ENCODE results near the gene KANSL1.

Gene KANSL1

DNA sequence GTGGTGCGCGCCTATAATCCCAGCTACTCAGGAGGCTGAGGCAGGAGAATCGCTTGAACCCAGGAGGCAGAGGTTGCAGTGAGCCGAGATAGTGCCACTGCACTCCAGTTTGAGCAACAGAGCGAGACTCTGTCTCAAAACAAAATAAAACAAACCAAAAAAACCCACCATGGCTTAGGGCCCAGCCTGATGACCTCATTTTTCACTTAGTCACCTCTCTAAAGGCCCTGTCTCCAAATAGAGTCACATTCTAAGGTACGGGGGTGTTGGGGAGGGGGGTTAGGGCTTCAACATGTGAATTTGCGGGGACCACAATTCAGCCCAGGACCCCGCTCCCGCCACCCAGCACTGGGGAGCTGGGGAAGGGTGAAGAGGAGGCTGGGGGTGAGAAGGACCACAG lies 195.6 kb downstream of the KANSL1 start:
- Histone ChIP-seq H3K4me3 (ENCODE audit: low read length in 2 of 2) (no peak overlapping the region), H3K4me1 (ENCODE audit: control insufficient read depth, insufficient read depth, low read length) (peaks cover under 1% of the 10 kb centered on the region), H3K27ac (ENCODE audit: low read length) (no peak overlapping the region), H3K9ac (ENCODE audit: low read length in 2 of 2) (no peak overlapping the region), H3K9me3 (ENCODE audit: control insufficient read depth in 2 of 2, low read length in 2 of 2) (no peaks in the 10 kb centered on the region), H3K27me3 (ENCODE audit: control insufficient read depth in 1 of 2, insufficient read depth in 2 of 2, low read length in 2 of 2) (no peaks in the 10 kb centered on the region), H3K36me3 (ENCODE audit: control insufficient read depth in 2 of 2, insufficient read depth in 2 of 2, low read length in 2 of 2) (no peaks in the 10 kb centered on the region)

- Histone ChIP-seq H3K27ac (ENCODE audit: low read length) (no peak overlapping the region), H3K9me3 (ENCODE audit: control insufficient read depth in 2 of 2, low read length in 2 of 2) (no peaks in the 10 kb centered on the region), H3K9ac (ENCODE audit: low read length in 2 of 2) (no peak overlapping the region), H3K36me3 (ENCODE audit: control insufficient read depth in 2 of 2, insufficient read depth in 2 of 2, low read length in 2 of 2) (no peaks in the 10 kb centered on the region), H3K27me3 (ENCODE audit: control insufficient read depth in 1 of 2, insufficient read depth in 2 of 2, low read length in 2 of 2) (no peaks in the 10 kb centered on the region), H3K4me3 (ENCODE audit: low read length in 2 of 2) (no peak overlapping the region), H3K4me1 (ENCODE audit: control insufficient read depth, insufficient read depth, low read length) (no peaks in the 10 kb centered on the region)
Observed at GRCh38 chr17:45997166-45997565, 196.1 kb downstream of the KANSL1 start.

- H3K9ac ChIP-seq (ENCODE audit: low read length in 2 of 2) = no peak overlapping the region
- H3K9me3 ChIP-seq (ENCODE audit: control insufficient read depth in 2 of 2, low read length in 2 of 2) = no peaks in the 10 kb centered on the region
- H3K4me1 ChIP-seq (ENCODE audit: control insufficient read depth, insufficient read depth, low read length) = no peaks in the 10 kb centered on the region
- no peak overlapping the region for H3K27ac ChIP-seq (ENCODE audit: low read length)
- no peaks in the 10 kb centered on the region for H3K36me3 ChIP-seq (ENCODE audit: control insufficient read depth in 2 of 2, insufficient read depth in 2 of 2, low read length in 2 of 2)
- no peak overlapping the region for H3K4me3 ChIP-seq (ENCODE audit: low read length in 2 of 2)
- H3K27me3 ChIP-seq (ENCODE audit: control insufficient read depth in 1 of 2, insufficient read depth in 2 of 2, low read length in 2 of 2) = no peaks in the 10 kb centered on the region
Observed at GRCh38 chr17:45996282-45996937, 196.8 kb downstream of the KANSL1 start.

GRCh38 chr17:45995627-45996270 lies 197.5 kb downstream of the KANSL1 start:
- Histone ChIP-seq H3K4me1 (ENCODE audit: control insufficient read depth, insufficient read depth, low read length) (no peaks in the 10 kb centered on the region), H3K9me3 (ENCODE audit: control insufficient read depth in 2 of 2, low read length in 2 of 2) (no peaks in the 10 kb centered on the region), H3K27ac (ENCODE audit: low read length) (no peak overlapping the region), H3K27me3 (ENCODE audit: control insufficient read depth in 1 of 2, insufficient read depth in 2 of 2, low read length in 2 of 2) (no peaks in the 10 kb centered on the region), H3K4me3 (ENCODE audit: low read length in 2 of 2) (no peak overlapping the region), H3K9ac (ENCODE audit: low read length in 2 of 2) (no peak overlapping the region), H3K36me3 (ENCODE audit: control insufficient read depth in 2 of 2, insufficient read depth in 2 of 2, low read length in 2 of 2) (no peaks in the 10 kb centered on the region)

DNA sequence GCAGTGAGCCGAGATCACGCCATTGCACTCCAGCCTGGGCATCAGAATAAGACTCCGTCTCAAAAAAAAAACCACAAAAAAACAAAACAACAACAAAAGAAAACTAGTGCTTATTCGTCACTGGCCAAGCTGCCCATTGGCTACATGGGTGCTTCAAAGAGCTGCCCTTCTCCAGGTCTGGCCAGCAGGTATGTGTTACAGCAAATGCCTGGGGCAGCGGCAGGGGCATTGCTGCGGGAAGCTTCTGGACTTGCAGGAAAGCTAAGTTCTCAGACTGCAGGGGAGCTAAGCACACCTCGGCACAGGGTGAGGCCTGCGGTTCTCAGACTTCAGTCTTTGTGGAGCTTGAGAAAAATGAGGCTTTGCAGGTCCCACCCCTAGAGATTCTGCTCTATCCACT lies 198.2 kb downstream of the KANSL1 start:
- Histone ChIP-seq H3K27ac (ENCODE audit: low read length) (no peak overlapping the region), H3K9me3 (ENCODE audit: control insufficient read depth in 2 of 2, low read length in 2 of 2) (no peaks in the 10 kb centered on the region), H3K4me3 (ENCODE audit: low read length in 2 of 2) (no peak overlapping the region), H3K27me3 (ENCODE audit: control insufficient read depth in 1 of 2, insufficient read depth in 2 of 2, low read length in 2 of 2) (no peaks in the 10 kb centered on the region), H3K4me1 (ENCODE audit: control insufficient read depth, insufficient read depth, low read length) (no peaks in the 10 kb centered on the region), H3K9ac (ENCODE audit: low read length in 2 of 2) (no peak overlapping the region), H3K36me3 (ENCODE audit: control insufficient read depth in 2 of 2, insufficient read depth in 2 of 2, low read length in 2 of 2) (no peaks in the 10 kb centered on the region)

GRCh38 chr17:45993962-45994627 lies 199.1 kb downstream of the KANSL1 start:
- no peak overlapping the region for H3K9ac ChIP-seq (ENCODE audit: low read length in 2 of 2)
- H3K27me3 ChIP-seq (ENCODE audit: control insufficient read depth in 1 of 2, insufficient read depth in 2 of 2, low read length in 2 of 2) = no peaks in the 10 kb centered on the region
- H3K4me3 ChIP-seq (ENCODE audit: low read length in 2 of 2) = no peak overlapping the region
- H3K4me1 ChIP-seq (ENCODE audit: control insufficient read depth, insufficient read depth, low read length) = no peaks in the 10 kb centered on the region
- no peak overlapping the region for H3K27ac ChIP-seq (ENCODE audit: low read length)
- H3K9me3 ChIP-seq (ENCODE audit: control insufficient read depth in 2 of 2, low read length in 2 of 2) = no peaks in the 10 kb centered on the region
- H3K36me3 ChIP-seq (ENCODE audit: control insufficient read depth in 2 of 2, insufficient read depth in 2 of 2, low read length in 2 of 2) = no peaks in the 10 kb centered on the region

DNA sequence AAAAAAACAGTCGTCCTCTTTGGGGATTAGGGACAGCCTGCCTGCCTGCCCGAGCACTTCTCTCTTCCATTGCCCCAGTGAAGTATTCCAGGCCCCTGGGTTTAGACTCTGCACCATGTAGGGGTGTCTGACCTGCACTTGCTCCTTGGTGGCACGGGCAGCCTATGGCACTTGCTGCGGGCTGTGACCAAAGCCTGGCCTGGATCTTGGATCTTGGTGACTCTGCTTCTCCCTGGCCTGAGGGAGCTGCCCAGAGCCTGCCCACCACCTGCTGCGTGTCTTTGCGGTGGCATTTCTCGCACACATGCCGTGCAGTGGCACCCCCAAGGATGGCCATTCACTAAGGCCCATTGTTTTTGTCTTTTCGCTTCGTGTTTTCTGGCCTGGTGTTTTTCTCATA lies 200.3 kb downstream of the KANSL1 start:
- Histone ChIP-seq H3K9me3 (ENCODE audit: control insufficient read depth in 2 of 2, low read length in 2 of 2) (no peaks in the 10 kb centered on the region), H3K4me1 (ENCODE audit: control insufficient read depth, insufficient read depth, low read length) (no peaks in the 10 kb centered on the region), H3K9ac (ENCODE audit: low read length in 2 of 2) (no peak overlapping the region), H3K4me3 (ENCODE audit: low read length in 2 of 2) (no peak overlapping the region), H3K36me3 (ENCODE audit: control insufficient read depth in 2 of 2, insufficient read depth in 2 of 2, low read length in 2 of 2) (no peaks in the 10 kb centered on the region), H3K27ac (ENCODE audit: low read length) (no peak overlapping the region), H3K27me3 (ENCODE audit: control insufficient read depth in 1 of 2, insufficient read depth in 2 of 2, low read length in 2 of 2) (no peaks in the 10 kb centered on the region)

DNA sequence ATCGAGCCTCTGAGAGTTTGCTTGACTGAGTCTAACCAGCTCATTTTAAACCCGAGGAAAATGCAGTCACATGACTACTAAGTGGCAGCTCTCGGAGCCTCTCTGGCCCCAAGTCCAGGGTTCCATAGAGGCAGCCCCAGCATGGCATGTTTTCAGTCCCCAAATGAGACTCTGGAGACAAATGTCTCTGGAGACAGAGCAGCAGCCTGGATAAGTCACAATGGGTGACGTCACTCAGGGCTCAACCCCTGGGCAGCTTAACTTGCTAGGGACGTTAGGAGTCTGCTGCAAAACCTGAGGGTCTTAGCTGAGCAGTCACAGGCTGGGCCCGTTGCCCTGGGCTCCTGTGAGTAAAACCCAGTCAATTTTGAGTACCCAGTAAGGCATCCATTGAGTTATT lies 201.1 kb downstream of the KANSL1 start:
- H3K9ac ChIP-seq (ENCODE audit: low read length in 2 of 2) = no peak overlapping the region
- no peaks in the 10 kb centered on the region for H3K36me3 ChIP-seq (ENCODE audit: control insufficient read depth in 2 of 2, insufficient read depth in 2 of 2, low read length in 2 of 2)
- no peaks in the 10 kb centered on the region for H3K9me3 ChIP-seq (ENCODE audit: control insufficient read depth in 2 of 2, low read length in 2 of 2)
- no peaks in the 10 kb centered on the region for H3K27me3 ChIP-seq (ENCODE audit: control insufficient read depth in 1 of 2, insufficient read depth in 2 of 2, low read length in 2 of 2)
- H3K4me1 ChIP-seq (ENCODE audit: control insufficient read depth, insufficient read depth, low read length) = no peaks in the 10 kb centered on the region
- H3K4me3 ChIP-seq (ENCODE audit: low read length in 2 of 2) = no peak overlapping the region
- H3K27ac ChIP-seq (ENCODE audit: low read length) = no peak overlapping the region

- Histone ChIP-seq H3K27me3 (ENCODE audit: control insufficient read depth in 1 of 2, insufficient read depth in 2 of 2, low read length in 2 of 2) (no peaks in the 10 kb centered on the region), H3K27ac (ENCODE audit: low read length) (no peak overlapping the region), H3K36me3 (ENCODE audit: control insufficient read depth in 2 of 2, insufficient read depth in 2 of 2, low read length in 2 of 2) (no peaks in the 10 kb centered on the region), H3K4me1 (ENCODE audit: control insufficient read depth, insufficient read depth, low read length) (no peaks in the 10 kb centered on the region), H3K9ac (ENCODE audit: low read length in 2 of 2) (no peak overlapping the region), H3K4me3 (ENCODE audit: low read length in 2 of 2) (no peak overlapping the region), H3K9me3 (ENCODE audit: control insufficient read depth in 2 of 2, low read length in 2 of 2) (no peaks in the 10 kb centered on the region)
Observed at GRCh38 chr17:45991341-45991740, 201.9 kb downstream of the KANSL1 start.

DNA sequence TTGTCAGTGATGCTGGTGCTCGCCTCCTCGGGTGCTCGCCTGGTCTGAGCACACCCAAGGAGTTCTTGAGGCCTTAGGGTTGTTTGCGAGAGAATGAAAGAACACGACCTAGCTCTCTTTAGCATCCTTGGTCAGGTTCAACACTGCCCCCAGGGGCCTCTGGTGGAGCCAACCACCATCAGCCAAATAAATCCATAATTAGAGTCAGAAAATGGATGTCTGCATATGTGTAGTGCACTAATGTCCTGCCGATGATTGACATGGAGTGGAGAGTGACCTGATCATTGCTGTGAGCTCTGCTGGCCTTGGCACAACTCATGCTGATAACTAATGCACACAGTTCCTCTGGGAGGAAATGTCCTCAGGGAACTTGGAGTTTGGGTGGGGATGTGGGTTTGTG lies 202.3 kb downstream of the KANSL1 start:
- H3K9ac ChIP-seq (ENCODE audit: low read length in 2 of 2) = no peak overlapping the region
- H3K9me3 ChIP-seq (ENCODE audit: control insufficient read depth in 2 of 2, low read length in 2 of 2) = no peaks in the 10 kb centered on the region
- no peaks in the 10 kb centered on the region for H3K27me3 ChIP-seq (ENCODE audit: control insufficient read depth in 1 of 2, insufficient read depth in 2 of 2, low read length in 2 of 2)
- H3K36me3 ChIP-seq (ENCODE audit: control insufficient read depth in 2 of 2, insufficient read depth in 2 of 2, low read length in 2 of 2) = no peaks in the 10 kb centered on the region
- H3K4me1 ChIP-seq (ENCODE audit: control insufficient read depth, insufficient read depth, low read length) = no peaks in the 10 kb centered on the region
- H3K27ac ChIP-seq (ENCODE audit: low read length) = no peak overlapping the region
- no peak overlapping the region for H3K4me3 ChIP-seq (ENCODE audit: low read length in 2 of 2)

GRCh38 chr17:45989759-45990158 lies 203.5 kb downstream of the KANSL1 start:
- H3K27me3 ChIP-seq (ENCODE audit: control insufficient read depth in 1 of 2, insufficient read depth in 2 of 2, low read length in 2 of 2) = no peaks in the 10 kb centered on the region
- no peaks in the 10 kb centered on the region for H3K4me1 ChIP-seq (ENCODE audit: control insufficient read depth, insufficient read depth, low read length)
- H3K36me3 ChIP-seq (ENCODE audit: control insufficient read depth in 2 of 2, insufficient read depth in 2 of 2, low read length in 2 of 2) = no peaks in the 10 kb centered on the region
- no peak overlapping the region for H3K27ac ChIP-seq (ENCODE audit: low read length)
- no peak overlapping the region for H3K9ac ChIP-seq (ENCODE audit: low read length in 2 of 2)
- H3K9me3 ChIP-seq (ENCODE audit: control insufficient read depth in 2 of 2, low read length in 2 of 2) = no peaks in the 10 kb centered on the region
- H3K4me3 ChIP-seq (ENCODE audit: low read length in 2 of 2) = no peak overlapping the region

Data from stomach smooth muscle (tissue), 2 donors.